Measurements from ENCODE around the gene SSTR4. TPM values are rescaled to one million over a fixed set of nuclear protein-coding genes. Genes with fewer than 3 reads are reported as not detected.

The SSTR4 gene
- total RNA-seq, 3 donors from 2014 or later (not counting 1 experiment from before 2014, with no cell fraction given) = not detected

GRCh38 chr20:23047738-23048214 is 12.7 kb downstream of the SSTR4 start:
- H3K27me3 Mint-ChIP-seq (ENCODE audit: low read depth in 2 of 2) = peaks cover 43 to 65% of the 10 kb centered on the region in 2 donors
- no peaks in the 10 kb centered on the region for H3K36me3 ChIP-seq (ENCODE audit: control insufficient read depth, insufficient read depth, low read length)
- peak overlapping the region; percentile 35 for H3K4me3 Mint-ChIP-seq
- ATAC-seq (no peak), DNase-seq (no peak)
- no peaks in the 10 kb centered on the region for H3K9me3 ChIP-seq (ENCODE audit: control insufficient read depth, insufficient read depth, low read length)
- H3K36me3 Mint-ChIP-seq = no peaks in the 10 kb centered on the region
- H3K4me1 Mint-ChIP-seq = peaks cover 16 to 39% of the 10 kb centered on the region in 2 donors
- peaks cover 31% of the 10 kb centered on the region for H3K27me3 ChIP-seq (ENCODE audit: control insufficient read depth, insufficient read depth, low read length)
- 25% methylated on average over 47 of the region's 47 CpGs for WGBS (ENCODE audit: insufficient coverage)
- no peak overlapping the region for H3K27ac ChIP-seq (ENCODE audit: low read length)
- TF ChIP-seq CTCF (IDR thresholded peaks at IDR 0.05) = no peak
- intact Hi-C loops (cut with micrococcal nuclease) = loop anchor here (2.0 kb wide), 1 partner anchor 187 kb away; no protein-coding TSS in a partner anchor
- no peaks in the 10 kb centered on the region for H3K9me3 Mint-ChIP-seq
- no peak overlapping the region for H3K4me3 ChIP-seq (ENCODE audit: low read length)
- H3K27ac Mint-ChIP-seq = no peak overlapping the region
- H3K4me1 ChIP-seq (ENCODE audit: control insufficient read depth, insufficient read depth, low read length) = peaks cover 35% of the 10 kb centered on the region

GRCh38 chr20:23048283-23049200 is 13.4 kb downstream of the SSTR4 start:
- no peak overlapping the region for H3K4me3 ChIP-seq (ENCODE audit: low read length)
- no peaks in the 10 kb centered on the region for H3K9me3 Mint-ChIP-seq
- peak overlapping the region; percentile 69 for H3K4me3 Mint-ChIP-seq
- peak; percentile 74 to 76 (median 75) for ATAC-seq
- TF ChIP-seq CTCF (IDR thresholded peaks at IDR 0.05) = peak; percentile 16
- no peaks in the 10 kb centered on the region for H3K36me3 ChIP-seq (ENCODE audit: control insufficient read depth, insufficient read depth, low read length)
- DNase-seq = peak; percentile 28 to 33
- no peaks in the 10 kb centered on the region for H3K36me3 Mint-ChIP-seq
- peaks cover 31% of the 10 kb centered on the region for H3K27me3 ChIP-seq (ENCODE audit: control insufficient read depth, insufficient read depth, low read length)
- H3K9me3 ChIP-seq (ENCODE audit: control insufficient read depth, insufficient read depth, low read length) = no peaks in the 10 kb centered on the region
- 7% methylated on average over 92 of the region's 92 CpGs for WGBS (ENCODE audit: insufficient coverage)
- H3K27ac ChIP-seq (ENCODE audit: low read length) = no peak overlapping the region
- intact Hi-C loops (cut with micrococcal nuclease) = loop anchor here (2.0 kb wide), 1 partner anchor 186 kb away; no protein-coding TSS in a partner anchor
- peaks cover 35% of the 10 kb centered on the region for H3K4me1 ChIP-seq (ENCODE audit: control insufficient read depth, insufficient read depth, low read length)
- no peak overlapping the region for H3K27ac Mint-ChIP-seq
- H3K4me1 Mint-ChIP-seq = peaks cover 16 to 39% of the 10 kb centered on the region in 2 donors
- peaks cover 50 to 65% of the 10 kb centered on the region in 2 donors for H3K27me3 Mint-ChIP-seq (ENCODE audit: low read depth in 2 of 2)

- peak within 1 kb of the TSS; percentile 69 for H3K4me3 Mint-ChIP-seq
- ATAC-seq (peak; percentile 31 to 58 (median 53)), DNase-seq (no peak)
- H3K4me1 ChIP-seq (ENCODE audit: control insufficient read depth, insufficient read depth, low read length) = peaks cover 35% of the 10 kb centered on the region
- no peak for TF ChIP-seq CTCF (IDR thresholded peaks at IDR 0.05)
- WGBS (ENCODE audit: insufficient coverage) = 1% methylated on average over 79 of the region's 79 CpGs
- H3K4me3 ChIP-seq (ENCODE audit: low read length) = no peak within 1 kb of the TSS
- H3K4me1 Mint-ChIP-seq = peaks cover 16 to 39% of the 10 kb centered on the region in 2 donors
- intact Hi-C loops (cut with micrococcal nuclease) = loop anchor here (2.0 kb wide), 1 partner anchor 185 kb away; no protein-coding TSS in a partner anchor
- no peaks in the 10 kb centered on the region for H3K9me3 ChIP-seq (ENCODE audit: control insufficient read depth, insufficient read depth, low read length)
- H3K9me3 Mint-ChIP-seq = no peaks in the 10 kb centered on the region
- H3K27me3 ChIP-seq (ENCODE audit: control insufficient read depth, insufficient read depth, low read length) = peaks cover 34% of the 10 kb centered on the region
- peaks cover 45 to 61% of the 10 kb centered on the region in 2 donors for H3K27me3 Mint-ChIP-seq (ENCODE audit: low read depth in 2 of 2)
- H3K27ac ChIP-seq (ENCODE audit: low read length) = no peak within 1 kb of the TSS
- no peaks in the 10 kb centered on the region for H3K36me3 Mint-ChIP-seq
- no peaks in the 10 kb centered on the region for H3K36me3 ChIP-seq (ENCODE audit: control insufficient read depth, insufficient read depth, low read length)
- H3K27ac Mint-ChIP-seq = no peak within 1 kb of the TSS
Observed at GRCh38 chr20:23049201-23050075, 14.3 kb downstream of the SSTR4 start, which contains the start of gene THBD. TSS of gene THBD (minus strand) at chr20:23049672. CDS start at chr20:23049504, 168 bp downstream.

Data from natural killer cell (primary cell).